Fibroblast of skin of left biceps (primary cell): Measurements from ENCODE around the gene RBM47.
A peak's percentile ranks its signal among the peaks of the same experiment; 100 is the strongest.

Experiments
- DNase-seq, 2 experiments: peaks; one replicate each; pipeline ENCODE4 v3.0.0-alpha.2; 2013; ENCODE audit warnings: low read depth in 2 of 2

RBM47 gene

DNA sequence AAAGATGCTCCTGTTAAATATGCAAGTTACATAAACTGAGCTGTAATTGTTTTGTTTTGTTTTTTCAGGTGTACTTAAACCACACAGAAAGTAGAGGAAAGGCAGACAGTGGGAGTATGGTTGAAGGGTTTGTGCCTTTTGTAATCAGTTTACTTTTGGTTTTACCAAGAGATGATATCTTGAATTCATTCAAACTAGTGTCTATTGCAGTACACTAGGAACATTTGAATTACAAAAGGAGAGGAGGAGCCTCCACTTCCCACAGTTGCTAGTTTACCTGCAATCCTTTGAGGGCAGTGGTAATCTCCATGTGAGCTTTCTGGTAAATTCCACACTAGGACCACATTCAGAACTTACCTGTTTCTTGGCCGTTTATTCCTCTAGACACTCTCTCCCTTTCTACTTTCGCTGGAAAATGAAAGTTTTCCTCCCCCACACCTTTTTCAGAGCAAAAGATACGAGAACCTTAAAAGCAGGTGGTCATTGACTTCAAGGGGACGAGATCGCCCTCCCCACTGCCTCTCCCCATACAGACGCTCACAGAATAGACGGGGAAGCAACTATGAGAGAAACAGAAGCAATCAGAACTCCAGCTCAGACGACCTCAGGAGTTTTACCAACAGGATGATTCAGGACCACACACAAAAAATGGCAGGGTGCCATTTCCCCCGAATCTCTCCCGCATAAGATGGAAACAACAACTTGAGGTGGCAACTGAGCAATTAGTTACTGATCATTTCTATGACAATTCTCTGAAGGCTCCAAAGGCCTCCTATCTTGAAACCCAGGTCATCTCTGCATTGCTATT, 3.3 kb downstream of the RBM47 start:
- DNase-seq = no peak

DNA sequence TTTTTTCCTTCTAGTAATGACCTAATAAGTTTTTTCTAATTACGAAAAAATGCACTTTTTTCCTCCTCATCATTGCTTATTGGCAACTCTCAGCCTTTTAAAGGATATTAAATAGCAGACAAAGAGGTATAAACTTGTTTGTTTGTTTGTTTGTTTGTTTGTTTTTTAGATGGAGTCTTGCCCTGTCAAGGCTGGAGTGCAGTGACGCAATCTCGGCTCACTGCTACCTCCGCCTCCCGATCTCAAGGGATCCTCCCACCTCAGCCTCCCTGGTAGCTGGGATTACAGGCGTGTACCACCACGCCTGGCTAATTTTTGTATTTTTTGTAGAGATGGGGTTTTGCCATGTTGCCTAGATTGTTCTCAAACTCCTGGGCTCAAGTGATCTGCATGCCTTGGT, 6.0 kb downstream of the RBM47 start:
- no peak for DNase-seq

DNA sequence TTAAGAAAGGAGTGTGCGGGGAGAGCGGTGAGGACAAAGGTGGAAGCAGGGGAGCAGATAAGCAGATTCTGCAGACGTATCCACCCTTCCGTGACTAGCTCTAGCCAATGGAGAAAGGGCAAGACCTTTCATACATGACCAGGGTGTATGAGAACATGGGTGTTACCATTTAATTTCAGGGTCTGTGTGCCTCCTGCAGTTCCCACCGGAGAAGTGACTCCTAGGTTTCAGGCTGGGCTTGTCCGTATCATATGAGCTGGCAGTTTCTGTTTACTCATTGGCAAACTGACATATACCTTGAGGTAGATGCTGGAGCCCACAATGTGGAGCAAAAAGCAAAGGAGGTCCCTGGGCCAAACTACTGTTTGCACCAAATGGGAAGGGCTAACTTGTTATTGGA, 6.8 kb downstream of the RBM47 start:
- no peak for DNase-seq

DNA sequence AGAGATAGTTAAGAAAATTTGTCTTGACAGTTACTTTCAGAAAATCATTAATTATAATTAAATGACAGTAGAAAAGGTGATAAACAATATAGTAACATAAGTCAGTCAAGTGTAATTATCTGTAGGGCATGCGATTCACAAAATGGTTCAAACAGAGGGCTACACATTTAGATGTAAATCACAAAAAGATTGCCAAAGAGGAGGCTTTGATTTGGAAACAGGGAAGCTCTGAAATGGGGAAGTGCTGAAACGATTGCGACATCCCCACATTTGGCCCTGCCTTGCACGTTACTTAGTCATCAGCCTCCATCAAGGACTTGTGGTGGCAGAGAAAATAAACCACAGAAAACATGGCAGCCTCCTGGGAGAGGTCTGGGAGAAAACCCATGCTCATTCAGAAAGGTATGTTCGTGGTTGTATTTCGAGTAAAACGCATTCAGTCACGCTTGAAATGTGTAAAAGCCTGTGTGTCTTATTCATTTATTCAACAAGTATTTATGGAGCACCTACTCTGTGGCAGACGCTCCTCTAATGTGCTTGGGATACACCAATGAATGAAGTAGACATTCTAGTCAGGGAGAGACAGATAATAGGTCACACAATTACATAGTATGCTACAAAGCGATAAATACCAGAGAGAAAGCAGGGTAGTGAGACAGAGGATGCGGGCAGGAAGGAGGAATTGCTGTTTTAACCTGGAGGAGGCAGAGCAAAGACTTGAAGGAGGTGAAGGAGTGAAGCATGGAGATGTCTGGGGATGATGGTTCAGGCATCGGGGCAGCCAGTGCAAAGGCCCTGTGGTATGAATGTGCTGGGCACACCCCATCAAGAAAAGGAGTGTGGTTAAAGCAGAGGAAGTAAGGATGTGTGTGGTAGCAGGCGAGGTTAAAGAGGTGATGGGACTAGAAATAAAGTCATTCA, 7.8 kb downstream of the RBM47 start:
- DNase-seq = peak; percentile 96

DNA sequence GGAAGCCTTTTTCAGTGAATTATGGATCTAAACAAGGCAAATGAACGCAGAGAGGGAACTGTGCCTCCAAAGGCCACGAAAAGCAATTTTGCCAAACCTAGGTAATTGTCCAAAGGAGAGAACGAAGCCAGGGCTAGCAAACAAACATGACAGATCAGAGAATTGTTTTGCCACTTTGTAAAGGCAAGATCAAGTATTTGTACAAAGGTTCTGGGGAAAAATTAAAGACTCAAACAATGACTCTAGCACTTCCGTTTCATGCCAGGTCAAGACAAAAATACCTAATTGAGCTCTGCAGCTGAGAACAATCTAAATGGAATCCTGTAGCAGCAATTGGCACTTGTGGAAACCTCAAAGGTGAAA, 8.5 kb downstream of the RBM47 start:
- peak in 1 of 2 experiments; percentile 5 for DNase-seq

DNA sequence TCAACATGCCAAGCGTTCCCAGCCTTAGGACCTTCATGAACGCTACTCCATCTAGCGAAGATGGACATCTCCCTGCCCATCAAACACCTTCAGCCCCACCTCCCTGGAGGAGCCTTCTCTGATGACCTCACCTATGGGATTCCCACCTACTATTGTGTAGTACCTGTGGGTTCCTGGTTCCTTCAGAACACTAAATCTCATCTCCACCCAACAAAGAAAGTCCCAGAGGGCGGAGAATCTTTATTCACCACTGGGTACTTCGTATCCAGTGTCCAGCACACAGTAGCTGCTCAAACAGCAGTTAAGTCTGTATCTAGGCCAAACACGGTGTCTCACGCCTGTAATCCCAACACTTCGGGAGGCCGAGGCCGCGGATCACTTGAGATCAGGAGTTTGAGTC, 10.1 kb downstream of the RBM47 start:
- no peak for DNase-seq

DNA sequence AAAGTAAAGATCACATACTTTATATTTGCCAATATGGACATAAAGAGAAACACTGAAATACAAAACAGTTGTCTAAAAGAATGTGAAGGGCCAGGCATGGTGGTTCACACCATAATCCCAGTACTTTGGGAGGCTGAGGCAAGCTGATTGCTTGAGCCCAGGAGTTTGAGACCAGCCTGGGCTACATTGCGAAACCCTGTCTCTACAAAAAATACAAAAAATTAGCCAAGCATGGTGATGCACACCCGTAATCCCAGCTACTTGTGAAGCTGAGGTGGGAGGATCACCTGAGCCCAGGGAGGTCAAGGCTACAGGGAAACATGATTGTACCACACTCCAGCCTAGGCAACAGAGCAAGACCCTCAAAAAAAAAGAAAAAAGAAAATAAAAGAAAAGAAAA, 11.8 kb downstream of the RBM47 start:
- DNase-seq = no peak

DNA sequence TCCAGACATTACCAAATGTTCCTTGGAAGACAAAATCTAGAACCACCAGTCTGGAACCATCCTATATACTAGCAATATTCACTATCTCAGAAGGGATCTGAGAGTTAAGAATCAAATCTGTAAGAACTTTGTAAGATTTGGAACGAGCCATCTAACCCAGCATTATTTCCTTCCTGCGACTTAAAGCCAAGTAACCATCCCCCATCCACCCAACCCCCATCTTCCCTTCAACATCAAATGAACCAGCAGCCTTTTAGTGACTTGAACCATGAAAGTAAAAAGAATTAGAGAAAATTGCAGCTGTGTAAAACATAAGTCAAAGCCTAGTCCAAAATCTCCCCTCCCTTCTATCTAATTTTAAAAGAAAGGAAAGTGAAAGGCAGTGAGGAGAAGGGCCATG, 15.6 kb downstream of the RBM47 start:
- no peak for DNase-seq

DNA sequence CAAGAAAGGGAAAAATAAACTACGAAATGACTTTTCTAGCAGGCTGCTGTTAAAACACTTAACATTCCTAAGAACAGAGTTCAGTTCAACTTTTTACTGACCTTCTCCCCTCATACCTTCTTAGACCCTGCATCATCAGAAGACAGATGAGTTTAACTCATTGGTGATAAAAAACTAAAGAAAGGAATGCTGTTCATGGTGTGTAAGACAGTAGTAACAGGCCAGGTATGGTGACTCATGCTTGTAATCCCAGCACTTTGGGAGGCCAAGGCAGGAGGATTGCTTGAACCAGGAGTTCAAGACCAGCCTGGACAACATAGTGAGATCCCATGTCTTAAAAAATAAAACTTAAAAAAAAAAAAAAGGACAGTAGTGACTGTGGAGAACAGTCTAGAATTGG, 16.2 kb downstream of the RBM47 start:
- DNase-seq = no peak

DNA sequence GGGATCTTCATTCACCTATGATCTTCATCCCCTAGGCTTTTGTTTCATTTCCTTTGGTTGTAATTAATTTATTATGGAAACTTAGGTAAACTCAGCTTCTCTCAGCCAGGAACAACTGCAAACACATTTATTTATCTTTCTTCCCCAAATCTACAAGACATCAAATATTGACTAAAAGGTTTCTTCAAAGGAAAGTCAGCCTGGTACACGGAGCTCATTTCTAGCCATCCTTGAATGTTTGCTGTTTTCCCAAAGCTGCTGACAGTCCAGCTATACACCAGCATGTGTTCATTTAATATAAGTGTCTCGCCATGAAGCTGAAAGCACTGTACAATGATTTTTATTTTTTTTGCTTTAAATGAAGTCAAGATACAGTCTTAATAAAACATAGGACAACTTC, 16.8 kb downstream of the RBM47 start:
- no peak for DNase-seq

DNA sequence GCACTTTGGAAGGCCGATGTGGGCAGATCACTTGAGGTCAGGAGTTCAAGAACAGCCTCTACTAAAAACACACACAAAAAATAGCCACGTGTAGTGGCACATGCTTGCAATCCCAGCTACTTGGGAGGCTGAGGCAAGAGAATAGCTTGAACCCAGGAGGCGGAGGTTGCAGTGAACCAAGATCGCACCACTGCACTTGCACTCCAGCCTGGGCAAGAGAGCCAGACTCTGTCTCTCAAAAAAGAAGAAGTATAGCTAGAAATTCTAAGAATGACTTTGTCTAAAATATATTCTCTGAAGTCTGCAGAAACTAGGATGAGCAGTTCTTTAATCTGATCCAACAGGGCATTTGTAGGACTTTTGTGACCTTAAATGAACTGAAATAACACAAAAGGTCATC, 17.4 kb downstream of the RBM47 start:
- DNase-seq = no peak

DNA sequence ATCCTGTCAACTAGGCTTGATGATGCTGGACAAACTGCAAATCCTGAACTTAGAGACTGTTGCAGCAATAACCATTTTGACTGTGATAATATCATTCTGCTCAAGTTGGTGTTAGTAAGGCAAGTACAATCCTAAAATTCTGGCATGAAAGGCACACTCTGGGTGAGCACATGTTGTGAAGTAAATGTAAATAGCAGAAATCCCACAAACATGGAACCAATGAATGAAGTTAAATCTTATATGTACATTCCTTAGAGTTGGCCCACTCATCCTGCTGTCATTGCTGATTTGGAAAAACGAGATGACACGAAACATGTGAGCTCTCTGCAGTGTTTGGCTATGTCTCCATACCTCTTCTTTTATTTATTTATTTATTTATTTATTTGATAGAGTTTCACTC, 21.0 kb downstream of the RBM47 start:
- DNase-seq = peak; percentile 84 to 85

DNA sequence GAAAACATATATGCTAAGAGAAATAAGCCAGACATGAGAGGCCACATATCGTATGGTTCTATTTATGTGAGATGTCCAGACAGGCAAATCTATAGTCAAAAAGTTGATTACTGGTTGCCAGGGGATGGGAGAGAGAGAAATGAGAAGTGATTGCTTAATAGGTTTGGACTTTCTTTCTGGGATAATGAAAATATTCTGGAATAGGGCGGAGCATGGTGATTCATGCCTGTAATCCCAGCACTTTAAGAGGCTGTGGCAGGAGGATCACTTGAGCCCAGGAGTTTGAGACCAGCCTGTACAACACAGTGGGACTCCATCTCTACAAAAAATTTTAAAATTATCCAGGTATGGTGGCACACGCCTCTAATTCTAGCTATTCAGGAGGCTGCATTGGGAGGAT, 22.4 kb downstream of the RBM47 start:
- peak in 1 of 2 experiments; percentile 23 for DNase-seq

DNA sequence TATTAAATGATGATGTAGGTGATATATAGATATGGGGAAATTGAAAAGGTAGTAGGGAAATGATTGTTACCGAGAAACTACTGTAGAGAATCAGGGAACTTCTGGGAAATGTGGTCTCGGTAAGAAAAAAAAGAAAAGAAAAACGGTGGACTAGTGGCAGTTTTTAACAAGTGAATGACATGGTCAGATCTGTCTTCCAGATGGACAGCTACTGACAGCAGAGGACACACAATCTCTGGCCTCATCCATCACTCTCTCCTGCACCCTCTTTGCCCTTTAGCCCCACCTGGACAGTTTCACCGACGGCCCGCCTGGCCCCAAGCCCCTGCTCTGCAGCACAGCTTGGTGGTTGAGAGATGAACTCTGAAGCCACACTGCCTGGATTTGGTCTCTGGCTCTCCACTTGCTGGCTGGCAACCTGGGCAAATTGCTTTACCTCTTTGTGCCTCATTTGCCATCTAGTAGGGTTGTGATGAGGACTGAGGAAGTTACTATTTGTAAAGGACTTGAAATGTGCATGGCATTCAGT, 23.4 kb downstream of the RBM47 start:
- no peak for DNase-seq

DNA sequence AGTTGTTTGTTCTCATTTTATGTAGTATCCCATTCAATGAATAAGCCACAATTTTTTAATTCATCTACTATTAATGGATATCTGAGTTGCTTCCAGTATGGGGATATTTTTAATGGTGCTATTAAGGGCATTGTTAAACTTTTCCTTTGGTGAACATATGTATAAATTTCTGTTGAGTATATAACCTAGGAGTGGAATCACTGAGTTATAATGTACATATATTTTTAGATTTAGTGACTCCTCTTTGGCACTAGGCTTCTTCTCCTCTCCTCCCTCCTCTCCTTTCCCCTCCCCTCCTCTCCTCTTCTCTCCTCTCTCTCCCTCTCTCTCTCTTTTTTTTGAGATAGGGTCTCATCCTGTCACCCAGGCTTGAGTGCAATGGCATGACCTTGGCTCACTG, 26.4 kb downstream of the RBM47 start:
- no peak for DNase-seq

DNA sequence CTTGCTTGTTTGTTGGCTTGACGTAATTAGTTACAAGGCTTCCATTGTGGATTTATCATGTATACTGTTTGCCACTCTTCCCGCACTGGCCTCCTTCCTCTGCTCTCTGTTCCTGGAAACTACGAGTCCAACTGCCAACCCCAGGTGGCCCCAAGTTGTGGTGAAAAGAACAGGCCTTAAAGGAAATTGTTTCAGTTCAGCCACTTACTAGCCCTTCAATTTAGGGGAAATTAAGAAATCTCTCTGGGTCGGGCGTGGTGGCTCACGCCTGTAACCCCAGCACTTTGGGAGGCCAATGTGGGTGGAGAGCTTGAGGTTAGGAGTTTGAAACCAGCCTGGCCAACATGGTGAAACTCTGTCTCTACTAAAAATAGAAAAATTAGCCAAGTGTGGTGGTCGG, 28.0 kb downstream of the RBM47 start:
- no peak for DNase-seq

DNA sequence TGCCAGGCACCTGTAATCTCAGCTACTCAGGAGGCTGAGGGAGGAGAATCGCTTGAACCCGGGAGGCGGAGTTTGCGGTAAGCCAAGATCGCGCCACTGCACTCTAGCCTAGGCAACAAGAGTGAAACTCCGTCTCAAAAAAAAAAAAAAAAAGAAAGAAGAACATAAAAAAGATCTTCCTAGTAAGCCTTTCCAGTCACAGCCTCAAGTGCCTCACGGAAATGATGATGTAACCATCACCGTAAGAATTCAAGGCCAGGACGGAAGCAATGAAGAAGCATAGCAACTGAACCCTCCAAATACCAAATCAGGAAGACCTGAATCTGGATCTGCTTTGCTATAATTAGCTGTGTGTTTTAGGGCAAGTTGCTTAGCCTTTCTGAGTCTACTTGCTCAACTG, 28.8 kb downstream of the RBM47 start:
- no peak for DNase-seq

DNA sequence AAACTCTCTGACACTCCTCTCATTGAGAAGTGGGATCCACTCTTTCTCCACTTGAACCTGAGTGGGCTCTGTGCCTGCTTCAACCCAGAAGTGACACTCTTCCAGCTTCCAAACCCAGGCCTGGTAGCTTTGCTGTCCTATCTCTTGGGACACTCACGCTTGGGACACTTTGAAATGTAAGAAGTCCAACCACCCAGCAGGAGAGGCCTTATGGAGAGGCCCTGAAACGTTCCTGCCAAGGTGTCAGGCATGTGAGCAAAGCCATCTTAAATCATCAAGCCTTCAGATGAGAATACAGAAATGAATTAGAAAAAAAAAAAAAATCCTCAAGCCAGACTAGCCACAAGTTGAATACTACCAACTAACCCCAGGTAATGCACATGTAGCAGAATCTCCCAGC, 30.2 kb downstream of the RBM47 start:
- DNase-seq = no peak

DNA sequence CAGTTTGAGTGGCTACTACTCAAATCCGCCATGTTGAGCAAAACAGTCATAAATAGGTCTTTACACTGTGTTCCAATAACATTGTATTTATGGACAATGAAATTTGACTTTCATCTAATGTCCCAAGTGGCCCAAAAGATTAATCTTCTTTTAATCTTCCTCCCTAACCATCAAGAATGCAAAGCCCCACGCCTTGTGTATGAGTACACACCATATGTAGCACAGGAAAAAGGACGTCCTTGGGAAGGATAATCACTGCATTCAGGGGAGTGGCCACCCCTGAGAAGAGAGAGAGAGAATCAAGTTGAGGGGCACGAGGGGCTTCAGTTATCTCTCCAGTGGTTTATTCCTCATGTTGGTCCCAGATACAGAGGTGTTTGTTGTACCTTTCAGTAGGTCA, 33.1 kb downstream of the RBM47 start:
- no peak for DNase-seq

DNA sequence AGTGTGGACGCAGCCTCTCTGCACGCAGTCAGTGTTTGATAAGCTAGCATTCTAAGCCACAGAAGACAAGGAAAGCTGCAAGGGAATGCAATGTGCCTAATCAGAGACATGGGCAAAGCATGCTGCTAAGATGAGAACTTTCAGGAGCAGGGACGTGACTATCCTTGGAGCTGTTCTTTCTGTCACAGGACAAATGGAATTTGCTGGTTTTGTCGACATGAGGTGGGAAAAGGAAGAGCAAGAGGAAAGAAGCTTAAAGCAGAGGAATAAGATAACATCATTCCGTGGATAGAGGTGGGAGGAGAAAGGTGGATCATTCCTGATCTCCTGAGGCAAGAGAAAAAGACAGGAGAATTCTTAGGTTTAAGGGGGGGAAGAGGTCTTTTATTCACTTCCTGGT, 33.7 kb downstream of the RBM47 start:
- DNase-seq = no peak

DNA sequence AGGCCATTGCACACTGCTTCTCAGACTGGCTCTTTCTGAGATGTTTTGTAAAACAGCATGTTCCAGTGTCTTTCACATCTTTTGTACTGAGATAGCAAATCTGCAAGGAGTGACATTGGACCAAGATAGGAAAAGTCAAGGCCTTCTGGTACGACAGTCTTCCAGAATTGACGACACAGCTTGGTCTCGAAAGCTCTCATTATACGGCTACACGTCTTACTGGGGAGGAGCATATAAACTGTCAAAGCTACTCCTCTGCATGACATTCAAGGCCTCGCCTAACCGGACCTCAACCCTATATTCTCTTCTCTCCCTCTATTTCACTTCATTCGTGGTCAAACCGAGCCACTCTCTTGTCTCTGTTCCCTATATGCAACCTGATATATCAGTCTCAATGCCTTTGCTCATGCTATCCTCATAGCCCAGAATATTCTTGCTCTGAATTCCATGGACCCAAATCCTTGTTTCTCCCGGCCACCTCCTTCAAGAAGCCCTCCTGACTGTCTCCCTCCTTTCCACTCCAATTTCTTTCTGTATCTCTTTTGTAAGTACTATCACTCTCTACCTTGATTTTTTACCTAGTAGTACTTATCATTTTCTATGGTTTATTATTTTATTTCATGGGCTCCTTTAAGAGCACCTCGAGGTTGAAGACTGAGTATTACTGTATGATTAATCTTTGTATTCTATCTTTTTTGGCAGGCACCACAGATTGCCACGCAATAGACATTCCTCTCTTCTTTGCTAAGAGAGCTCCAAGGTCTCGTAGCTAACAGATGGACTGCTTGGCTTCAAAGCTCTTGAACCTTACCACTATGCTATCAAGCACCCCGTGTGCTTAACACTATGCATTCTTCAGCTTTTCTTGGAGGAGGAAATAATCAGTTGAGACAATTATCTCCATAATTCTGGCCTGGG, 35.1 kb downstream of the RBM47 start:
- DNase-seq = peak; percentile 65 to 67

DNA sequence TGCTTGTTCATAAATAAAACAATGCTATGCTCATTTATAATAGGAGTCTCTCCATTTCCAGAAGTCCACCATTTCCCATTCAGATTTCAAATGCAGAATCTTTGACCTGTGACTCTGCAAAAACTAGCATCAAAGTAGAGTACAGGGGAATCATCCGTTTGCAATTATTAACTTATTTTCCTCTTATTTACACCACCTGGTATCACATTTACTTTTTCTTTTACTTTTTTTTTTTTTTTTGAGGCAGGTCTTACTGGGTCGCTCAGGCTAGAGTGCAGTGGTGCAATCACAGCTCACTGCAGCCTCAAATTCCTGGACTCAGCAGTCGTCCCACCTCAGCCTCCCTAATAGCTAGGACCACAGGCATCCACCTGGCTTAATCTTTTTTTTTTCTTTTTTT, 37.6 kb downstream of the RBM47 start:
- no peak for DNase-seq
